ENCODE results near the gene KCNN1. TPM values are rescaled to one million over a fixed set of nuclear protein-coding genes. Genes with fewer than 3 reads are reported as not detected.

The KCNN1 gene
- total and polyA plus RNA-seq, 2 of the 13 experiments (the other 11 are each of a cell fraction or from before 2014, with no cell fraction given): 0.04 TPM; not detected in 1

DNA sequence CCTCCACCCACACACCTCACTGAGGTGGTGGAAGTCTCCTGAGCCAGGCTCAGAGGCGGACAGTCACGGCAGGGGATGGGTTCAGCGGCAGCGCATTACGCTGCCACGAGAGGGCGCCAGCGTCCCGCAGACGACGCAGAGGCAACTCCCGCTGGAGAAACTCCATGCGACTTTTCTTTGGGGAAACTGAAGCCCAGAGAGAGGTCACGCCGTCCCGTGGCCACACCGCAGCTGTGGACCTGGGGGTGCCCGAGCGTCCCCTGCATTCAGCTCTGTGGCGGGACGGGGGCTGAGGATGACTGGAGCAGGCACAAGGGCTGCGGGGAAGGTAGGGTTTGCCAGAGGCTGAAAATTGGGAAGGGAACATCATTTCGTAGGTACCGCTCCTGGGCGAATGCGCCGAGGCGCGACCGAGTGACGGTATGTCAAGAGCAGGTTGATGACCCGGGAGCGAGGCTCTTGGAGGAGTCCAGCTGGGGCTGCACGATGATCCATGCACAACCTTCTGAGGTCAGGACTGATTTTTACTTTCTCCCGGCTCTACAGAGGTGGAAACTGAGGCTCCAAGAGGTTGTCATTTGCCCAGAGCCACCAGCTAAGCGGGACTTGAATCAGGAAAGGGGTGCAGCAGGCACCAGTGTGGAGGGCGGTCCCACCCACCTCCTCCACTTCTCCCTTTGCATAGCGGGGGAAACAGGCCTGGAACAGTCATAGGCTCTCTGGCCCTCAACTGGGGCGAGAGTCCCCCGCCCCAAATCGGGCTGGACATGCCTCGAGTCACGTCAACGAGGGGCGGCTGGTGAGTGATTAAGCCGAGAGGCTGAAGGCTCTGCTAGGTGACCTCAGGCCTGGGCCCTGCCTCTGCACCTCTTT is 40.4 kb downstream of the KCNN1 start (continued):
- TF ChIP-seq MLX (CRISPR knock-in tag; IDR thresholded peaks at IDR 0.05) (peak; percentile 15; the same call in 1 of the 2 replicates), ZNF281 (CRISPR knock-in tag; IDR thresholded peaks at IDR 0.05; ENCODE audit: borderline replicate concordance) (no peak), SOX6 (IDR thresholded peaks at IDR 0.05) (no peak), SOX6 (CRISPR knock-in tag; IDR thresholded peaks at IDR 0.05) (0 out of 2 replicates have a peak, but pooled peaks have one; percentile 21), ZNF296 (CRISPR knock-in tag; conservative IDR thresholded peaks at IDR 0.05) (no peak), PPARG (CRISPR knock-in tag; conservative IDR thresholded peaks at IDR 0.05) (no peak), JDP2 (CRISPR knock-in tag; IDR thresholded peaks at IDR 0.05; ENCODE audit: borderline replicate concordance) (no peak), ZNF33A (CRISPR knock-in tag; IDR thresholded peaks at IDR 0.05; ENCODE audit: borderline replicate concordance) (no peak), ZNF777 (CRISPR knock-in tag; IDR thresholded peaks at IDR 0.05) (0 out of 2 replicates have a peak, but pooled peaks have one; percentile 41), RARG (CRISPR knock-in tag; IDR thresholded peaks at IDR 0.05; ENCODE audit: low read depth) (no peak), PHF21A (CRISPR knock-in tag; IDR thresholded peaks at IDR 0.05) (0 out of 2 replicates have a peak, but pooled peaks have one; percentile 28), ZNF660 (CRISPR knock-in tag; IDR thresholded peaks at IDR 0.05; ENCODE audit: borderline replicate concordance, low read depth) (no peak), CEBPG (CRISPR knock-in tag; IDR thresholded peaks at IDR 0.05) (no peak), MED8 (CRISPR knock-in tag; IDR thresholded peaks at IDR 0.05; ENCODE audit: insufficient replicate concordance) (no peak), SMC3 (IDR thresholded peaks at IDR 0.05; ENCODE audit: low read length) (peak; percentile 76; the same call in 1 of the 2 replicates)
- TF ChIP-seq, protein P1, sequence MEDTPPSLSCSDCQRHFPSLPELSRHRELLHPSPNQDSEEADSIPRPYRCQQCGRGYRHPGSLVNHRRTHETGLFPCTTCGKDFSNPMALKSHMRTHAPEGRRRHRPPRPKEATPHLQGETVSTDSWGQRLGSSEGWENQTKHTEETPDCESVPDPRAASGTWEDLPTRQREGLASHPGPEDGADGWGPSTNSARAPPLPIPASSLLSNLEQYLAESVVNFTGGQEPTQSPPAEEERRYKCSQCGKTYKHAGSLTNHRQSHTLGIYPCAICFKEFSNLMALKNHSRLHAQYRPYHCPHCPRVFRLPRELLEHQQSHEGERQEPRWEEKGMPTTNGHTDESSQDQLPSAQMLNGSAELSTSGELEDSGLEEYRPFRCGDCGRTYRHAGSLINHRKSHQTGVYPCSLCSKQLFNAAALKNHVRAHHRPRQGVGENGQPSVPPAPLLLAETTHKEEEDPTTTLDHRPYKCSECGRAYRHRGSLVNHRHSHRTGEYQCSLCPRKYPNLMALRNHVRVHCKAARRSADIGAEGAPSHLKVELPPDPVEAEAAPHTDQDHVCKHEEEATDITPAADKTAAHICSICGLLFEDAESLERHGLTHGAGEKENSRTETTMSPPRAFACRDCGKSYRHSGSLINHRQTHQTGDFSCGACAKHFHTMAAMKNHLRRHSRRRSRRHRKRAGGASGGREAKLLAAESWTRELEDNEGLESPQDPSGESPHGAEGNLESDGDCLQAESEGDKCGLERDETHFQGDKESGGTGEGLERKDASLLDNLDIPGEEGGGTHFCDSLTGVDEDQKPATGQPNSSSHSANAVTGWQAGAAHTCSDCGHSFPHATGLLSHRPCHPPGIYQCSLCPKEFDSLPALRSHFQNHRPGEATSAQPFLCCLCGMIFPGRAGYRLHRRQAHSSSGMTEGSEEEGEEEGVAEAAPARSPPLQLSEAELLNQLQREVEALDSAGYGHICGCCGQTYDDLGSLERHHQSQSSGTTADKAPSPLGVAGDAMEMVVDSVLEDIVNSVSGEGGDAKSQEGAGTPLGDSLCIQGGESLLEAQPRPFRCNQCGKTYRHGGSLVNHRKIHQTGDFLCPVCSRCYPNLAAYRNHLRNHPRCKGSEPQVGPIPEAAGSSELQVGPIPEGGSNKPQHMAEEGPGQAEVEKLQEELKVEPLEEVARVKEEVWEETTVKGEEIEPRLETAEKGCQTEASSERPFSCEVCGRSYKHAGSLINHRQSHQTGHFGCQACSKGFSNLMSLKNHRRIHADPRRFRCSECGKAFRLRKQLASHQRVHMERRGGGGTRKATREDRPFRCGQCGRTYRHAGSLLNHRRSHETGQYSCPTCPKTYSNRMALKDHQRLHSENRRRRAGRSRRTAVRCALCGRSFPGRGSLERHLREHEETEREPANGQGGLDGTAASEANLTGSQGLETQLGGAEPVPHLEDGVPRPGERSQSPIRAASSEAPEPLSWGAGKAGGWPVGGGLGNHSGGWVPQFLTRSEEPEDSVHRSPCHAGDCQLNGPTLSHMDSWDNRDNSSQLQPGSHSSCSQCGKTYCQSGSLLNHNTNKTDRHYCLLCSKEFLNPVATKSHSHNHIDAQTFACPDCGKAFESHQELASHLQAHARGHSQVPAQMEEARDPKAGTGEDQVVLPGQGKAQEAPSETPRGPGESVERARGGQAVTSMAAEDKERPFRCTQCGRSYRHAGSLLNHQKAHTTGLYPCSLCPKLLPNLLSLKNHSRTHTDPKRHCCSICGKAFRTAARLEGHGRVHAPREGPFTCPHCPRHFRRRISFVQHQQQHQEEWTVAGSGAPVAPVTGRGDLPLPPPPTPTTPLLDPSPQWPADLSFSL (CRISPR knock-in tag; IDR thresholded peaks at IDR 0.05): no peak
